ENCODE results near the gene DUSP18.

DNA sequence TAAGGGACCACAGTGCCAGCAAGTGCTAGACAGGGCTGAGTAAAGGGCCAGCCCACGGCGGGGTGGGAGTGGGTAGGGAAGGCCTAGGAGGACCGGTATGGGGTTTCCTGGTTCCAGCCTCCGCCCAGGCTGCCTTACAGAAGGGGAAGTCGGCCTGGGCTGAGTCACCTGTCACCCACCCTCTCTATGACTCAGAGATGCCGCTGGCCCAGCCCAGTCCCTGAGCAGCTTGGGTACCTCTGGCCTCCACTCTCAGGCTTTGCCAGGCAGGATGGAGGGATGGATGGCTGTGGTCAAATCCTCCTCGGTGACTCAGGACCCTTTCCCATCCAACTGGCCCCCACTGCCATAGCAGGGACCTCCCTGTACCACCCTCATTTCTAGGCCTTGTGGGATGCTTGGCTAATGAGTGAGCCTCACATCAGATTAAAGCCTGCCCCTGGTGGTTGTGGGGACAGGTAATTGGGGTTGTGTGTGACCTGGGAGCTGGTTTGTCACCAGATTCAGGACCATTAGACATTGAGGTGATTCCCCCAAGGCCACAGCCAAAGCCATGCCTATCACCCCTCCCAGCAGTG, 18.2 kb downstream of the DUSP18 start:
- TF ChIP-seq EZH2phosphoT487 (IDR thresholded peaks at IDR 0.05; ENCODE audit: insufficient read depth, low read depth) (no peak), EZH2 (IDR thresholded peaks at IDR 0.05; ENCODE audit: insufficient read depth, poor library complexity, severe bottlenecking) (no peak)
